Peyer's patch (tissue), 4 donors: Measurements from ENCODE around the gene LUC7L.

ENCODE experiments used
- CTCF ChIP-seq, 6 experiments: fragments of 450-650 bp in 4 of 6; fragments of 200-600 bp in 2 of 6; sonication (generic) in 1 of 6; IDR thresholded peaks; one replicate each; pipeline ENCODE4 v1.5.1; 2017 to 2019; ENCODE audit warnings: antibody characterized with exemption in 6 of 6, mild to moderate bottlenecking in 3 of 6, moderate library complexity in 1 of 6
- POLR2A ChIP-seq, 2 donors: fragments of 450-650 bp; IDR thresholded peaks; one replicate each; pipeline ENCODE4 v1.5.1; 2017; ENCODE audit warnings: antibody characterized with exemption in 2 of 2, mild to moderate bottlenecking in 2 of 2, moderate library complexity in 2 of 2

DNA sequence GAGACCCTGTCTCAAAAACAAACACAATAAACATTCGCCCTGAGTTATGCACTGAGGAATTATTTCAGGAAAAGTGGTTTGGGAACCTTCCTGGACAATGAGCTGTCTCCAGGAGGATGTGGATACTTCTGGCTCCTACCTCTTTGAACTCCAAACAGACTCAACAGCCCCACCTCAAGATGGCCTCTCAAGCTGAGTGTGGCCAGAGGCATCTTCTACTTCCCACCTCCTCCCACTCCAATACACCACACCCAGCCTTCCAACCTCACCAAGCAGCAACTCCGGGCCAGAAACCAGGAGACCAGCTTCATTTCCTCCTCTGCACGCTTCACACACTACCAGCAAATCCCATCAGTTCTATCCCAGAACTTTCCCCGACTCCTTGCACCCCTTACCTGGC is 37.4 kb downstream of the LUC7L start:
- TF ChIP-seq POLR2A (IDR thresholded peaks at IDR 0.05) (no peak), CTCF (IDR thresholded peaks at IDR 0.05) (no peak)
